ENCODE data around the gene SF3B6. TPM values are rescaled to one million over a fixed set of nuclear protein-coding genes. Genes with fewer than 3 reads are reported as not detected.
A peak's percentile ranks its signal among the peaks of the same experiment; 100 is the strongest.

Gene SF3B6
- total RNA-seq, 2 donors from 2014 or later: 110 to 115 TPM

DNA sequence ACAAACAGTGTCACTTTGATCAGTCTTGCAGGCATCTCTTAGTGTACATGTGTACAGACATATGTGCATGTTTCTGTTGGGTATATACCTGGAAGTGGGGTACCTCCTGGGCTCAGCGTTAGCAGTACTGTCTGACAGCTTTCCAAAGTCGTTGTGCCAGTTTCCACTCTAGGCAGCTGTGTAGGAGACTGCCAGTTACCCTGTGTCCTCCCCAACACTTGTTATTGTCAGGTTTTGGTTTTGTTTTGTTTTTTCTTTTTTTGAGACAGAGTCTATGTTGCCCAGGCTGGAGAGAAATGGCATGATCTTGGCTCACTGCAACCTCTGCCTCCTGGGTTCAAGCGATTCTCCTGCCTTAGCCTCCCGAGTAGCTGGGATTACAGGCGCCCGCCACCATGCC lies 20.4 kb downstream of the SF3B6 start:
- Mint-ChIP-seq H3K4me3 (no peak overlapping the region), H3K27me3 (ENCODE audit: low read depth) (no peaks in the 10 kb centered on the region), H3K27ac (no peak overlapping the region), H3K4me1 (ENCODE audit: low read depth) (peaks cover 4% of the 10 kb centered on the region), H3K36me3 (ENCODE audit: insufficient read depth in 2 of 2) (no peaks in the 10 kb centered on the region), H3K9me3 (no peaks in the 10 kb centered on the region)
- ATAC-seq (replicated peaks in 1 of 2) (no peak), DNase-seq (no peak)

- no peak for ATAC-seq (replicated peaks in 1 of 2)
- no peaks in the 10 kb centered on the region for H3K9me3 Mint-ChIP-seq
- DNase-seq: no peak
- H3K27ac Mint-ChIP-seq: no peak overlapping the region
- no peaks in the 10 kb centered on the region for H3K4me1 Mint-ChIP-seq (ENCODE audit: low read depth)
- H3K4me3 Mint-ChIP-seq: no peak overlapping the region
- H3K36me3 Mint-ChIP-seq (ENCODE audit: insufficient read depth in 2 of 2): no peaks in the 10 kb centered on the region
- no peaks in the 10 kb centered on the region for H3K27me3 Mint-ChIP-seq (ENCODE audit: low read depth)
Observed at GRCh38 chr2:24054366-24055010, 21.6 kb downstream of the SF3B6 start.

- no peak overlapping the region for H3K4me3 Mint-ChIP-seq
Observed at GRCh38 chr2:24052951-24053350, 23.2 kb downstream of the SF3B6 start.

GRCh38 chr2:24051833-24052232 lies 24.3 kb downstream of the SF3B6 start:
- no peak for DNase-seq

More at GRCh38 chr2:24052951-24053350, 23.2 kb downstream of the SF3B6 start:
- no peak for ATAC-seq (replicated peaks in 1 of 2)
- Mint-ChIP-seq H3K4me1 (ENCODE audit: low read depth) (peaks cover 5% of the 10 kb centered on the region), H3K27ac (no peak overlapping the region), H3K9me3 (no peaks in the 10 kb centered on the region), H3K27me3 (ENCODE audit: low read depth) (no peaks in the 10 kb centered on the region), H3K36me3 (ENCODE audit: insufficient read depth in 2 of 2) (peaks cover 1 to 2% of the 10 kb centered on the region in 2 donors)
- no peak for DNase-seq

DNA sequence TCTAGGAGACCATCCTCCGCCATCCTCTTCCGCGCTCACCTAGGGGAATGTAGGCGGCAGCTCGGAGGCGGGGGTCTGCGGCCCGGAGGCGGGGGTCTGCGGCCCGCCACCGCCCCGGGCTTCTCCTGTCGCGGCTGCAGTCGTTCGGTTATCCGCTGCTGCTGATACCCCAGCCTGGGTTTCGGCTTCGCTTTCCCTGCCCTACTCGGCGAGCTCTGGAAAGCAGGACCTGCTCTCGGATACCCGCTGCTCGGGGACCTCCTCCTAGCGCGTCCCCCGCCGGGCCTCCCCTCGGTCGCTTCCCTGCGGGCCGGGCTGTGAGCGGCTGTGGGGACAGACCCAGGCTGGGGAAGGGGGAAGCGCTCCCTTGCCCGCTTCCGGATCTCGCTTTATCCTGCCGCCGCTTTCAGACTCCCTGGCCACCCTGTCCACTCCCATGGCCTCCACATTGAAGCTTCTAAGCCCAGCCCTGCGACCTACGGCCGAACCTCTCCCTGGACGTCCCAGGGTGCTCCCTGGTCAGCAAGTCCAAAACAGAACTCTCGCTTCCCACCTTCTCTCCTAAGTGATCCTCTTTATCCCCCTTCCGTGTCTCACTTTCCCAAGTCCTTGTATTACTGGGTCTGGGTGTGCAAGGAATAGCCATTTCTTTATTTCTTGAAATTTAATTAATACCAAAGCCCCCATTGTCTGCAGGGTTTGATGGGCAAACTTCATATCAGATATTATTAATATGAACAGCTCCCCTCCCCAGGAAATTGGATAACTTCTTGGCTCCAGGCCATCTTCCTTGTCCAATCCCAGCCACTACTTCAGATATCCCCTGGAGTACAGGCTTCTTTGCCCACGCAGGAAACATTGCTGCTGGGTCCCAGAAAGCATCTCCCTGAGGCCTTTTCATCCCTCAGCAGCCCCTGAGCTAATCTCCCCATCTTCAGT lies 25.8 kb downstream of the SF3B6 start:
- ATAC-seq (replicated peaks in 1 of 2): no peak
- Mint-ChIP-seq H3K4me1 (ENCODE audit: low read depth) (peaks cover 26% of the 10 kb centered on the region), H3K9me3 (no peaks in the 10 kb centered on the region), H3K27ac (no peak overlapping the region), H3K27me3 (ENCODE audit: low read depth) (no peaks in the 10 kb centered on the region), H3K4me3 (no peak overlapping the region), H3K36me3 (ENCODE audit: insufficient read depth in 2 of 2) (peaks cover 1 to 4% of the 10 kb centered on the region in 2 donors)
- peak; percentile 12 to 17 for DNase-seq

More at GRCh38 chr2:24051833-24052232, 24.3 kb downstream of the SF3B6 start:
- H3K4me3 Mint-ChIP-seq: no peak overlapping the region
- H3K27me3 Mint-ChIP-seq (ENCODE audit: low read depth): no peaks in the 10 kb centered on the region
- no peak overlapping the region for H3K27ac Mint-ChIP-seq
- no peak for ATAC-seq (replicated peaks in 1 of 2)
- H3K4me1 Mint-ChIP-seq (ENCODE audit: low read depth): peaks cover 16% of the 10 kb centered on the region
- peaks cover 1 to 4% of the 10 kb centered on the region in 2 donors for H3K36me3 Mint-ChIP-seq (ENCODE audit: insufficient read depth in 2 of 2)
- H3K9me3 Mint-ChIP-seq: no peaks in the 10 kb centered on the region

DNA sequence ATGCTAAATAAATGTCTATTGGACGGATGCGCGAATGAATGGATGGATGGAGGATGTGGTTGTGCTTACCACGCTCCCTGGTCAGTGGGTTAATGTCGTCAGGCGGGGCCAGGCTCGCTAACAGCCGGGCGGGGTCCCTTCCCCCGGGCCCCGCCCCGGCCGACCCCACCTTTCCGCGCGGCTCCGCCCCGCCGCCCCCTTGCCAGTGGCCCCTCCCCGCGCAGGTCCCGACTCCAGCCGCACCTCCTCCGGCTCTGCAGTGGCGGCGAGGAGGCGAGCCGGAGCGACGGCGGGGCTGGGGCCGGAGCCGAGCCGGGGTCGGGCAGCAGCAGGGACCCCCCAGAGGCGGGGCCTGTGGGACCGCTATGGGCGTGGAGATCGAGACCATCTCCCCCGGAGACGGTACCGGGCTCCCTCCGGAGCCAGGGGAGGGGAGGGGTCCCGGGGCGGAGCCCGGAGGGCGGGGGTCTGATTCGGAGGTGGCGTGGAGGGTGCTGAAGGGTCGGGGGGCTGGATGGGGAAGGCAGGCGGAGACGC lies 26.6 kb downstream of the SF3B6 start, which contains the start of gene FKBP1B:
TSS of gene FKBP1B (plus strand) at position 257 of the 537 bp plus-strand sequence. CDS start at position 366, 109 bp downstream.
- H3K4me3 Mint-ChIP-seq: no peak within 1 kb of the TSS
- ATAC-seq (replicated peaks in 1 of 2) (peak; percentile 39 to 58), DNase-seq (peak; percentile 74 to 77)
- H3K27ac Mint-ChIP-seq: peak within 1 kb of the TSS; percentile 43
- peaks cover 32% of the 10 kb centered on the region for H3K4me1 Mint-ChIP-seq (ENCODE audit: low read depth)
- peaks cover 1 to 4% of the 10 kb centered on the region in 2 donors for H3K36me3 Mint-ChIP-seq (ENCODE audit: insufficient read depth in 2 of 2)
- no peaks in the 10 kb centered on the region for H3K27me3 Mint-ChIP-seq (ENCODE audit: low read depth)
- H3K9me3 Mint-ChIP-seq: no peaks in the 10 kb centered on the region

DNA sequence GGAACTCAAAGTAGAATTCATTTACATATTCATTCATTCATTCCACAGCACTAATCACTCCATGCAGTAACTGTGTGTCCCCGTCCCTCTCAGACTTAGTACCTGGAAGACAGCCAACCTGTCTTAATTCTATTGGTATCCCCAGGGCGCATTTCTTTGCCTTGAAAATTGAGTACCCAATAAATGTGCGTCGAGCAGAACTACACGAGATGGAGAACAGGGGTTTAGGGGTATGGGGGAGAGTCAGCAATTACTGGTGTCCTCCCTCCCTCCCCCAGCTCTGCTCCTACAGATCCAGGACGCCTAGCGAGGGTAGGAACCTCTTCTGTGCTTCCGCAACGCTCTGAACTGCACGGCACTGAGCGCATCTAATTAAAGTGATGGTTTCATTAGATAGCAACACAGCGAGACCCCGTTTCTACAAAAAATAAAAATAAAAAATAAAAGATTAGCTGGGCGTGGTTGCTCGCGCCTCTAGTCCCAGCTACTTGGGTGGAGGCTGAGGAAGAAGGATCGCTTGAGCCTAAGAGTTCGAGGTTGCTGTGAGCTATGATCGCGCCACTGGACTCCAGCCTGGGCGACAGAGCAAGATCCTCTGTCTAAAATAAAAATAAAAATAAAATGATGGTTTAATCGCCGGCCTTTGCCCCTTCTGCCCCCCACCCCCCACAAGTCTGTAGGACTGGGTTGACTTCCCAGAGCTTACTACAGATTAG lies 27.2 kb downstream of the SF3B6 start:
- H3K4me1 Mint-ChIP-seq (ENCODE audit: low read depth): peaks cover 32% of the 10 kb centered on the region
- ATAC-seq (replicated peaks in 1 of 2) (no peak), DNase-seq (no peak)
- H3K9me3 Mint-ChIP-seq: no peaks in the 10 kb centered on the region
- H3K36me3 Mint-ChIP-seq (ENCODE audit: insufficient read depth in 2 of 2): peaks cover 1 to 4% of the 10 kb centered on the region in 2 donors
- H3K4me3 Mint-ChIP-seq: no peak overlapping the region
- peak overlapping the region; percentile 43 for H3K27ac Mint-ChIP-seq
- H3K27me3 Mint-ChIP-seq (ENCODE audit: low read depth): no peaks in the 10 kb centered on the region

GRCh38 chr2:24047703-24048033 lies 28.5 kb downstream of the SF3B6 start:
- H3K27me3 Mint-ChIP-seq (ENCODE audit: low read depth): no peaks in the 10 kb centered on the region
- no peaks in the 10 kb centered on the region for H3K9me3 Mint-ChIP-seq
- H3K4me3 Mint-ChIP-seq: peak overlapping the region; percentile 87 to 100
- peaks cover 32% of the 10 kb centered on the region for H3K4me1 Mint-ChIP-seq (ENCODE audit: low read depth)
- H3K27ac Mint-ChIP-seq: peak overlapping the region; percentile 35
- ATAC-seq (replicated peaks in 1 of 2) (no peak), DNase-seq (no peak)
- peaks cover 1 to 4% of the 10 kb centered on the region in 2 donors for H3K36me3 Mint-ChIP-seq (ENCODE audit: insufficient read depth in 2 of 2)

DNA sequence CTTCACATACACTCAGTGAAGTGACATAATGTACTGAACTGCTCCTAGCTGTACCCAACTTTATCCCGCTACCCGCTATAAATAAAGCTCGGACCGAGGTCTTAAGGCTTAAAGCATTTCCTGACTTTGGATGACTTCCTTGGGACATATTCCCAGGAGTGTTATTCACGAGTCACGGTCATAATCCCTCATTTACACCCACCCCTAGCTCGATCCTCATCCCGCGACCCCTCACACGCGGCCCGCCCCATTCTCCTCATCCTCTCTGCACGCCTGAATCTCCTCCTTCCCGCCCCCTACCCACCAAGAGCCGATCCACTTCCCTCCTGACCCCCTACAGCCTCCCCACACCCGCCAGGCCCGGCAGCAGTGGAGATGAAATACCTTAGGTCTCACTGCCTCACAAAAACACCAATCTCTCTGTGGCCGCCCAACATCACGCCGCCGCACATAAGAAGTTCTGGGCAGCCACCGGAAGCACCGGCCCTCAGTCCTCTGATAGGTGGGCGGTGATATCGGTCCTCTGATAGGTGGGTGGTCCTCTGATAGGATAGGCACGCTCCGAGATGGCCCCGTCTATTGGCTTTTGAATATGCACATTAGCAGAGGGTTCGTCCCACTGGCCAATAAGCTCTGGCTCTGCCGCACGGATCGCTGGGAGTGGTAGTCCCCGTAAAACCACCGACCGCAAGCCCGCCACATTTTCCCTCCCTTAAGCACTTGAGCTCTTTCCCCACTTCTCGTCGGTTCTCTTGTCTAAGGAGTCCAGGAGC lies 29.0 kb downstream of the SF3B6 start, which contains the start of gene WDCP:
TSS of gene WDCP (minus strand) at position 462 of the 773 bp plus-strand sequence. CDS start 7,897 bp downstream, outside the sequence.
- DNase-seq: peak; percentile 92 to 96
- Mint-ChIP-seq H3K9me3 (no peaks in the 10 kb centered on the region), H3K27ac (peak within 1 kb of the TSS; percentile 41), H3K4me1 (ENCODE audit: low read depth) (peaks cover 32% of the 10 kb centered on the region), H3K36me3 (ENCODE audit: insufficient read depth in 2 of 2) (peaks cover 1 to 4% of the 10 kb centered on the region in 2 donors), H3K4me3 (peak within 1 kb of the TSS; percentile 87 to 100), H3K27me3 (ENCODE audit: low read depth) (no peaks in the 10 kb centered on the region)
- ATAC-seq (replicated peaks in 1 of 2): peak; percentile 97 to 99

DNA sequence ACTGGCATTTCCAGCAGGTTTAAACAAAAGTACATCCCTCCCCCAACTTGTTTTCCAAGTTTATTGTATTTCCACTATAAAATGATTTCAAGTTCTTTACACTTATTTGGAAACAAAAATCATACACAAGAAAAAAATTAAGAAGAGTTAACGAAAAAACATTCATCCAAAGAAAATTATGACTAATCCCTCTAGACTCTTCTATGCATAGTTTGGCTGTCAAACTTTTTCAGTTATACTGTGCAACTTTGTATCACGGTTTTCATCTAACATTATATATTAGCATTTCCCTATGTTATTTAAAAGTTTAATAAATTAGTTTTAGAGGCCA lies 29.6 kb downstream of the SF3B6 start:
- ATAC-seq (replicated peaks in 1 of 2) (no peak), DNase-seq (no peak)
- Mint-ChIP-seq H3K36me3 (ENCODE audit: insufficient read depth in 2 of 2) (peaks cover 1 to 4% of the 10 kb centered on the region in 2 donors), H3K4me1 (ENCODE audit: low read depth) (peaks cover 32% of the 10 kb centered on the region), H3K27ac (peak overlapping the region; percentile 41), H3K4me3 (peak overlapping the region; percentile 87 to 100), H3K27me3 (ENCODE audit: low read depth) (no peaks in the 10 kb centered on the region), H3K9me3 (no peaks in the 10 kb centered on the region)

DNA sequence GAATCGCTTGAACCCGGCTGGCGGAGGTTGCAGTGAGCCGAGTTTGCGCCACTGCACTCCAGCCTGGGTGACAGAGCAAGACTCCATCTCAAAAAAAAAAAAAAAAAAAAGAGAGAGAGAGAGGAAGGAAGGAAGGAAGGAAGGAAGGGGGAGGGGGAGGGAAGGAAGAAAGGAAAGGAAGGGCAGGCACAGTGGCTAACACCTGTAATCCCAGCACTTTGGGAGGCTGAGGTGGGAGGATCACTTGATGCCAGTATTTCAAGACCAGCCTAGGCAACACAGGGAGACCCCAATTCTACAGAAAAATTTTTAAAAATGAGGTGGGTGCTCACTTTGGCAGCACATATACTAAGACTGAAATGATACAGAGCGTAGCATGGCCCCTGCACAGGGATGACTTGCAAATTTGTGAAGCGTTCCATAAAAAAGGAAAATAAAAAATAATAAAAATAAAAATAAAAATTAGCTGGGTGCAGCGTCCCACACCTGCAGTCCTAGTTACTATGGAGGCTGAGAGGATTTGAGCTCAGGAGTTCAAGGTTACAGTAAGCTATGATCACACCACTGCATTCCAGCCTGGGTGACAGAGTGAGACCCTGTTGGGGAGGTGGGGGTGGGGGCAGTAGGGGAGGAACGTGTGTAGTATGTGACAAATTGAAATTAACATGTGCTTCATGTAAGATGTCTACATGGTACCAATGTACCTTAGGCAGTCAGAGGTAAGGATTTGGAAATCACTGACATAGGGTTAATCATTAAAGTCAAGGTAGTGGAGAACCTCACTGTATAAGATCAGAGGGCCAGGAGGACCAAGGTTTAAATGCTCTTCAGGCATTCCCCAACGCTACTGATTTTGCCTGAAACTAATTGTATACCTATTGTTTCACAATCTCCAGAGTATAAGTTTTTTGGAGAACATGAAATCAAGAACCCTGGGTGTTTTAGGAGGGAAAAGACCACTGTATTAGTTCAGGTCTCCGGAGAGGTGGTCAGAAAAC lies 30.3 kb downstream of the SF3B6 start:
- ATAC-seq (replicated peaks in 1 of 2): no peak
- Mint-ChIP-seq H3K36me3 (ENCODE audit: insufficient read depth in 2 of 2) (peaks cover 1 to 4% of the 10 kb centered on the region in 2 donors), H3K4me3 (peak overlapping the region; percentile 87 to 100), H3K27me3 (ENCODE audit: low read depth) (no peaks in the 10 kb centered on the region), H3K9me3 (no peaks in the 10 kb centered on the region), H3K4me1 (ENCODE audit: low read depth) (peaks cover 32% of the 10 kb centered on the region), H3K27ac (no peak overlapping the region)
- DNase-seq: no peak
